Psoas muscle (tissue), 8 donors: ENCODE results near the gene NINJ1. TPM values are rescaled to one million over a fixed set of nuclear protein-coding genes. Genes with fewer than 3 reads are reported as not detected.

Source experiments
- ATAC-seq, 4 donors: fragments of 200-7000 bp; cut with Tn5 transposase; one replicate each; pipeline ENCODE4 v1.9.1; 2020; ENCODE audit warnings: moderate library complexity in 3 of 4, mild to moderate bottlenecking in 2 of 4
- DNase-seq, 2 donors: peaks; one replicate each; pipeline ENCODE4 v3.0.0-alpha.2; 2020
- H3K27ac ChIP-seq: fragments of 200-600 bp; one replicate; pipeline ENCODE4 v1.8.0; 2022
- H3K27me3 ChIP-seq, 3 donors: fragments of 200-600 bp in 1 of 3; one replicate each; pipeline versions ENCODE4 v1.6.1 to v1.8.0; 2013 to 2022; ENCODE audit warnings: low read length in 2 of 3, mild to moderate bottlenecking in 2 of 3, moderate library complexity in 1 of 3; ENCODE audit not compliant: insufficient read depth in 3 of 3
- H3K36me3 ChIP-seq, 2 donors: fragments of 200-600 bp in 1 of 2; one replicate each; pipeline versions ENCODE4 v1.6.1 to v1.8.0; 2013 to 2022; ENCODE audit warnings: low read depth in 1 of 2, mild to moderate bottlenecking in 1 of 2, moderate library complexity in 1 of 2; ENCODE audit not compliant: insufficient read depth in 1 of 2
- H3K4me1 ChIP-seq: fragments of 200-600 bp; one replicate; pipeline ENCODE4 v1.8.0; 2022
- H3K4me3 ChIP-seq: fragments of 200-600 bp; one replicate; pipeline ENCODE4 v1.8.0; 2022; ENCODE audit warnings: mild to moderate bottlenecking
- H3K9me3 ChIP-seq: fragments of 200-600 bp; one replicate; pipeline ENCODE4 v1.8.0; 2022
- CTCF ChIP-seq: fragments of 200-600 bp; IDR thresholded peaks from one replicate; pipeline ENCODE4 v1.8.0; 2022; ENCODE audit warnings: antibody characterized with exemption
- WGBS, 3 donors: extraction: QIAGEN DNeasy Blood & Tissue Kit; methylation state at CpG; one replicate each; pipeline versions ENCODE4 v1.1.6 to v1.1.7; 2013; 5-methylcytosine and 5-hydroxymethylcytosine counted together
- intact Hi-C, 2 donors: fragments of 100-400 bp; cut with DNase I; formaldehyde crosslinking; loops; one replicate each; pipeline versions ENCODE4 v1.11.0 to v1.14.2; 2022
- polyA plus RNA-seq, 3 donors: library from polyadenylated mRNA; stranded (reverse); fragments of 200-250 nt; gene quantifications; one replicate each; pipeline ENCODE4 v1.2.3, GENCODE V29; 2013
- total RNA-seq, 4 donors: library from RNA; stranded (reverse); fragmentation: NEBNext Ultra II Directional in 2 of 4; extraction: Animal tissue kit (Norgen Biotek cat#: 25700) in 2 of 4; gene quantifications; one replicate each; pipeline versions ENCODE4 v1.2.1 to v1.2.4, GENCODE V29; 2021 to 2023
- donor health status: healthy with polysubstance abuse.
- donor health status: DM: no; HTN: no; CAD: no; lungs with moderate emphysema.
- donor health status: Bipolar disorder and iron deficiency.
- donor health status: healthy.
- donor health status: DM: yes; HTN: yes; CAD: no.
- donor health status: DM: no; HTN: no; CAD: no.
- donor health status: DM: no; HTN: no; CAD: no.
- donor health status: DM: yes; HTN: yes; CAD: no.

Gene NINJ1
- total and polyA plus RNA-seq, 7 donors = 17.8 to 40.1 (median 21.3) TPM

- Histone ChIP-seq H3K9me3 (no peaks in the 10 kb centered on the region), H3K36me3 (peaks cover 4 to 32% of the 10 kb centered on the region in 2 donors), H3K27ac (peak overlapping the region; percentile 18), H3K4me3 (no peak overlapping the region), H3K4me1 (peaks cover 13% of the 10 kb centered on the region), H3K27me3 (no peaks in the 10 kb centered on the region)
- TF ChIP-seq CTCF = no peak
- ATAC-seq = peak; percentile 55 to 76 (median 64)
- intact Hi-C loops = no loop called here
- WGBS, 3 donors = 52 to 64% (median 56%) methylated on average over 17 of the region's 17 CpGs
- DNase-seq = peak; percentile 77 to 88
Measured at GRCh38 chr9:93116072-93116961, 17.7 kb downstream of the NINJ1 start.

GRCh38 chr9:93115486-93116071 lies 18.5 kb downstream of the NINJ1 start:
- no peaks in the 10 kb centered on the region for H3K9me3 ChIP-seq
- H3K27ac ChIP-seq = no peak overlapping the region
- 33 to 51% (median 43%) methylated on average over 3 of the region's 3 CpGs for whole genome bisulfite sequencing, 3 donors
- H3K4me3 ChIP-seq = no peak overlapping the region
- peak in 1 of 2 donors; percentile 2 for DNase-seq
- ATAC-seq = no peak
- TF ChIP-seq CTCF = no peak
- H3K4me1 ChIP-seq = peaks cover 13% of the 10 kb centered on the region
- intact Hi-C loops = no loop called here
- H3K36me3 ChIP-seq = peaks cover 4 to 34% of the 10 kb centered on the region in 2 donors
- no peaks in the 10 kb centered on the region for H3K27me3 ChIP-seq

- H3K36me3 ChIP-seq = peaks cover 4 to 39% of the 10 kb centered on the region in 2 donors
- no peaks in the 10 kb centered on the region for H3K9me3 ChIP-seq
- no peak overlapping the region for H3K27ac ChIP-seq
- H3K4me1 ChIP-seq = peaks cover 6% of the 10 kb centered on the region
- WGBS, 3 donors = 79 to 88% (median 82%) methylated on average over 5 of the region's 5 CpGs
- DNase-seq (peak in 1 of 2 donors; percentile 2), ATAC-seq (no peak)
- intact Hi-C loops = loop anchor here in 1 of 2 donors (5.0 kb wide), 1 partner anchor 187 kb away; no protein-coding TSS in a partner anchor
- TF ChIP-seq CTCF = no peak
- no peaks in the 10 kb centered on the region for H3K27me3 ChIP-seq
- H3K4me3 ChIP-seq = no peak overlapping the region
Measured at GRCh38 chr9:93114984-93115335, 19.1 kb downstream of the NINJ1 start.

GRCh38 chr9:93114169-93114983 lies 19.7 kb downstream of the NINJ1 start:
- Histone ChIP-seq H3K27ac (no peak overlapping the region), H3K4me3 (no peak overlapping the region), H3K9me3 (no peaks in the 10 kb centered on the region), H3K27me3 (no peaks in the 10 kb centered on the region), H3K36me3 (peaks cover 4 to 44% of the 10 kb centered on the region in 2 donors), H3K4me1 (peaks cover 6% of the 10 kb centered on the region)
- intact Hi-C loops = loop anchor here in 1 of 2 donors (5.0 kb wide), 1 partner anchor 188 kb away; no protein-coding TSS in a partner anchor
- ATAC-seq (no peak), DNase-seq (peak; percentile 15 to 54)
- no peak for TF ChIP-seq CTCF
- WGBS, 3 donors = 81 to 90% (median 82%) methylated on average over 15 to 17 of the region's 17 CpGs
